H9 (cell line): ENCODE results near the gene ADCY5. TPM values are rescaled to one million over a fixed set of nuclear protein-coding genes. Genes with fewer than 3 reads are reported as not detected.

ENCODE experiments used
- DNase-seq: peaks from one replicate; pipeline ENCODE4 v3.0.0-alpha.2; 2017
- H2AFZ ChIP-seq: one replicate; pipeline ENCODE4 v1.6.1; 2013; ENCODE audit warnings: mild to moderate bottlenecking, low read length, control low read depth, moderate library complexity
- H2AK5ac ChIP-seq: 2 replicates; pipeline ENCODE4 v1.6.1; 2013; ENCODE audit warnings: low read length, control low read depth, mixed read lengths; ENCODE audit not compliant: insufficient read length
- H2BK120ac ChIP-seq: one replicate; pipeline ENCODE4 v1.6.1; 2013; ENCODE audit warnings: low read depth, mild to moderate bottlenecking, low read length, control low read depth, inconsistent platforms; ENCODE audit not compliant: poor library complexity, severe bottlenecking
- H2BK12ac ChIP-seq: 2 replicates; pipeline ENCODE4 v1.6.1; 2013; ENCODE audit warnings: low read length, control low read depth, mixed read lengths, low read depth; ENCODE audit not compliant: insufficient read length
- H2BK15ac ChIP-seq: 2 replicates; pipeline ENCODE4 v1.6.1; 2013; ENCODE audit warnings: low read depth, low read length, control low read depth
- H2BK20ac ChIP-seq: one replicate; pipeline ENCODE4 v1.6.1; 2013; ENCODE audit warnings: low read depth, mild to moderate bottlenecking, low read length, control low read depth, inconsistent platforms; ENCODE audit not compliant: poor library complexity, severe bottlenecking
- H2BK5ac ChIP-seq: 2 replicates; pipeline ENCODE4 v1.6.1; 2013; ENCODE audit warnings: low read length, control low read depth, mixed read lengths; ENCODE audit not compliant: insufficient read length
- H3K14ac ChIP-seq: 2 replicates; pipeline ENCODE4 v1.6.1; 2013; ENCODE audit warnings: low read length, control low read depth; ENCODE audit not compliant: insufficient read depth
- H3K18ac ChIP-seq: 2 replicates; pipeline ENCODE4 v1.6.1; 2013; ENCODE audit warnings: low read depth, mild to moderate bottlenecking, mixed read lengths, low read length, control low read depth; ENCODE audit not compliant: insufficient read length
- H3K23ac ChIP-seq: 2 replicates; pipeline ENCODE4 v1.6.1; 2013; ENCODE audit warnings: low read length, control low read depth, mixed read lengths, low read depth; ENCODE audit not compliant: insufficient read length
- H3K23me2 ChIP-seq: 2 replicates; pipeline ENCODE4 v1.6.1; 2013; ENCODE audit warnings: low read depth, mild to moderate bottlenecking, mixed read lengths, low read length, control low read depth; ENCODE audit not compliant: insufficient read length, poor library complexity, severe bottlenecking
- H3K27ac ChIP-seq: 2 replicates; pipeline ENCODE4 v1.5.1; 2013; ENCODE audit warnings: low read length, control low read depth, mixed read lengths, low read depth; ENCODE audit not compliant: insufficient read length
- H3K27me3 ChIP-seq: 2 replicates; pipeline ENCODE4 v1.6.1; 2013; ENCODE audit warnings: low read length, control low read depth, inconsistent platforms; ENCODE audit not compliant: insufficient read depth
- H3K4ac ChIP-seq: 2 replicates; pipeline ENCODE4 v1.6.1; 2013; ENCODE audit warnings: low read depth, mild to moderate bottlenecking, control low read depth, inconsistent platforms, low read length, moderate library complexity
- H3K4me1 ChIP-seq: 2 replicates; pipeline ENCODE4 v1.6.1; 2013; ENCODE audit warnings: low read length, control low read depth, inconsistent platforms; ENCODE audit not compliant: insufficient read depth
- H3K4me2 ChIP-seq: 2 replicates; pipeline ENCODE4 v1.6.1; 2013; ENCODE audit warnings: low read length, control low read depth, mixed read lengths; ENCODE audit not compliant: insufficient read length, insufficient read depth
- H3K56ac ChIP-seq: 2 replicates; pipeline ENCODE4 v1.6.1; 2013; ENCODE audit warnings: low read depth, mild to moderate bottlenecking, mixed read lengths, low read length, control low read depth; ENCODE audit not compliant: insufficient read length
- H3K79me1 ChIP-seq: 2 replicates; pipeline ENCODE4 v1.6.1; 2013; ENCODE audit warnings: low read depth, mild to moderate bottlenecking, moderate library complexity, low read length, control low read depth, inconsistent platforms; ENCODE audit not compliant: insufficient read depth, poor library complexity, severe bottlenecking
- H3K79me2 ChIP-seq: 2 replicates; pipeline ENCODE4 v1.6.1; 2013; ENCODE audit warnings: low read length, control low read depth, inconsistent platforms; ENCODE audit not compliant: insufficient read depth
- H3K9ac ChIP-seq: 2 replicates; pipeline ENCODE4 v1.6.1; 2013; ENCODE audit warnings: low read length, control low read depth, mixed read lengths; ENCODE audit not compliant: insufficient read length; ENCODE audit errors: extremely low read depth
- H3K9me3 ChIP-seq: one replicate; pipeline ENCODE4 v1.6.1; 2013; ENCODE audit warnings: low read depth, low read length, inconsistent platforms; ENCODE audit not compliant: control insufficient read depth
- H3T11ph ChIP-seq: one replicate; pipeline ENCODE4 v1.6.1; 2013; ENCODE audit warnings: mild to moderate bottlenecking, low read length, control low read depth, inconsistent platforms
- H4K20me1 ChIP-seq: one replicate; pipeline ENCODE4 v1.6.1; 2013; ENCODE audit not compliant: control insufficient read depth, insufficient read length, insufficient read depth
- H4K5ac ChIP-seq: 2 replicates; pipeline ENCODE4 v1.6.1; 2013; ENCODE audit warnings: low read depth, mild to moderate bottlenecking, mixed read lengths, low read length, control low read depth; ENCODE audit not compliant: insufficient read length
- H4K8ac ChIP-seq: replicated peaks from 2 replicates; pipeline ENCODE4 v1.6.1; 2013; ENCODE audit warnings: low read length, control low read depth, mixed read lengths, low read depth; ENCODE audit not compliant: insufficient read length
- H4K91ac ChIP-seq: 2 replicates; pipeline ENCODE4 v1.6.1; 2013; ENCODE audit warnings: low read depth, mild to moderate bottlenecking, moderate library complexity, mixed read lengths, low read length, control low read depth; ENCODE audit not compliant: insufficient read length
- H3K27ac Mint-ChIP-seq, 3 experiments: 2 replicates in 2 of 3; 3 replicates in 1 of 3; pipeline ENCODE4 v1.8.0; 2020 to 2021; ENCODE audit warnings: mixed read lengths in 3 of 3, mild to moderate bottlenecking in 1 of 3, moderate library complexity in 1 of 3
- H3K27me3 Mint-ChIP-seq: 2 replicates; pipeline ENCODE4 v1.8.0; 2021; ENCODE audit warnings: low read depth, mild to moderate bottlenecking, moderate library complexity, mixed read lengths
- H3K36me3 Mint-ChIP-seq, 3 experiments: 2 replicates in 2 of 3; 3 replicates in 1 of 3; pipeline ENCODE4 v1.8.0; 2020 to 2021; ENCODE audit warnings: low read depth in 3 of 3, mixed read lengths in 3 of 3; ENCODE audit not compliant: insufficient read depth in 1 of 3
- H3K4me1 Mint-ChIP-seq, 2 experiments: 2 replicates each; pipeline ENCODE4 v1.8.0; 2020; ENCODE audit warnings: mixed read lengths in 2 of 2
- H3K4me3 Mint-ChIP-seq, 2 experiments: 2 replicates in 1 of 2; 3 replicates in 1 of 2; pipeline ENCODE4 v1.8.0; 2020 to 2021; ENCODE audit warnings: mild to moderate bottlenecking in 2 of 2, mixed read lengths in 2 of 2, moderate library complexity in 1 of 2
- H3K9me3 Mint-ChIP-seq, 2 experiments: 2 replicates in 1 of 2; 3 replicates in 1 of 2; pipeline ENCODE4 v1.8.0; 2020; ENCODE audit warnings: mild to moderate bottlenecking in 2 of 2, mixed read lengths in 2 of 2, moderate library complexity in 1 of 2
- CTCF ChIP-seq: fragments of 200-600 bp; sonication (generic); conservative IDR thresholded peaks from 3 replicates; pipeline ENCODE4 v1.8.0; 2021; ENCODE audit warnings: antibody characterized with exemption, mild to moderate bottlenecking
- WGBS: extraction: QIAGEN DNeasy Blood & Tissue Kit; methylation state at CpG from one replicate; pipeline ENCODE4 v1.1.7; 2013; ENCODE audit warnings: missing lambda C conversion rate, low lambda C conversion rate, mixed read lengths; ENCODE audit not compliant: insufficient read length; ENCODE audit errors: extremely low coverage; 5-methylcytosine and 5-hydroxymethylcytosine counted together
- total RNA-seq: library from RNA; stranded (reverse); gene quantifications from 2 replicates; pipeline ENCODE4 v1.2.1, GENCODE V29; 2021

Gene ADCY5
- total RNA-seq, 1 experiment from 2014 or later, result 5.0 TPM

GRCh38 chr3:123397921-123398785, 50.7 kb downstream of the ADCY5 start:
- H2AK5ac ChIP-seq, result no peak overlapping the region
- 100% methylated on average over 1 of the region's 13 CpGs for WGBS
- H2BK20ac ChIP-seq, result no peak overlapping the region
- no peak overlapping the region for H3K27ac ChIP-seq
- H3K9ac ChIP-seq, result no peak overlapping the region
- H3K79me2 ChIP-seq, result no peaks in the 10 kb centered on the region
- no peak overlapping the region for H3K4me2 ChIP-seq
- H2BK12ac ChIP-seq, result no peak overlapping the region
- Mint-ChIP-seq H3K27ac (no peak overlapping the region), H3K9me3 (no peaks in the 10 kb centered on the region), H3K4me3 (no peak overlapping the region), H3K36me3 (no peaks in the 10 kb centered on the region; a peak in 1 of 7 replicates), H3K4me1 (peaks cover 0 to 4% of the 10 kb centered on the region in 2 experiments; a peak in 2 of 4 replicates), H3K27me3 (peaks cover 14% of the 10 kb centered on the region)
- H3K18ac ChIP-seq, result no peak overlapping the region
- H3K23me2 ChIP-seq, result no peaks in the 10 kb centered on the region
- H3K4me1 ChIP-seq, result no peaks in the 10 kb centered on the region
- H4K8ac ChIP-seq, result no peak overlapping the region
- no peak overlapping the region for H2BK5ac ChIP-seq
- H3K27me3 ChIP-seq, result no peaks in the 10 kb centered on the region
- H3K56ac ChIP-seq, result no peak overlapping the region
- H2BK120ac ChIP-seq, result no peak overlapping the region
- no peak for DNase-seq
- H3K14ac ChIP-seq, result peak overlapping the region; percentile 24; the same call in 1 of the 2 replicates
- H2AFZ ChIP-seq, result no peak overlapping the region
- TF ChIP-seq CTCF, result no peak
- H4K91ac ChIP-seq, result no peak overlapping the region
- no peak overlapping the region for H3K23ac ChIP-seq
- no peak overlapping the region for H3K4ac ChIP-seq
- no peak overlapping the region for H2BK15ac ChIP-seq
- H3K9me3 ChIP-seq, result no peaks in the 10 kb centered on the region
- H4K20me1 ChIP-seq, result no peaks in the 10 kb centered on the region
- no peak overlapping the region for H3T11ph ChIP-seq
- no peaks in the 10 kb centered on the region for H3K79me1 ChIP-seq
- H4K5ac ChIP-seq, result no peak overlapping the region
